T-helper 22 cell (primary cell): Measurements from ENCODE around the gene ZNF485.
"Not testable (repeated sequence)": the region's sequence is repeated elsewhere in the genome, so short reads cannot be mapped to it uniquely, and the experiment has no call there.

Source experiments
- DNase-seq: peaks from one replicate; pipeline ENCODE4 v3.0.0-alpha.2; 2020; ENCODE audit warnings: low read depth

The ZNF485 gene

DNA sequence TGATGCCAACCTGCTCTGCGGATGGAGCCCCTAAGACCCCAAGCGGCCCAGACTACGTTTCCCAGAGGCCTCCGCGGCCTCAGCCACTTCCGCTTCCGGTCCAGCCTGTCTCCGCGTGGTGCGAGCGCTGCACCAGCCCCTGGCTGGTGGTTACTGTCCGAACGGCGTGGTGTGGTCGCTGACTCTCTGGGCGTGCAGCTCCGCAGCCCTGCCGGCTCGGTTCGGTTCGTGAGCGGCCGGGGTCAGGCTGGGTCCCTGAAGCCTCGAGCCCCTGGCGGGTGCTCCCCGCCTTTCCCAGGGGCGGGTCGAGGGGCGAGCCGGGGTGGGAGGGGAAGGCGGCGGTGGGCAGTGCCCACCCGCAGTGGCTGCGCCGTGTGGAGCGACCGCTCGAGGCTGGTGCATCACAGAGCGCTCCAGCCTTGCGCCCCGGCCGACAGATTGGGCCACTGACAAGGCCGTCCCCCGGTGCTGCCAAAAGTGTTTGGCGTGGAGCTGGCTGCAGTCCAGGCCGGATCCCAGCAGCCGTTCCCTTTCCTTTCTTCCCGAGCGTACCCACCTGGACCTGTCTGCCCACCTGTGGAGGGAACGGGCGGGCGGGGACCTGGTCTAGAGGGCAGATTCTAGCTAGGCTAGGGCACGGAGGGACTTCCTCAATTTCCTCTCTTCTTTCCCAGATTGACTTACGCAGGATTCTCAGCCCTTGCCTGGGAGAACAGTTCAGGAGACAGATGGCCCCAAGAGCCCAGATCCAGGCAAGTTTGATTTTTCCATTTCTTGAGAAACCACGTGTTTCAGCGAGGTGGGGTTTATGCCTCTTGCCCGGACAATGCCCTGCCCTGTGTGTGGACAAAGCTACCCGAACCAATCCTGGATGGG lies at the start of gene ZNF485:
ZNF485 (plus strand) TSS at position 116 of the 876 bp plus-strand sequence; CDS start at position 729, 613 bp downstream.
- peak; percentile 29 for DNase-seq

DNA sequence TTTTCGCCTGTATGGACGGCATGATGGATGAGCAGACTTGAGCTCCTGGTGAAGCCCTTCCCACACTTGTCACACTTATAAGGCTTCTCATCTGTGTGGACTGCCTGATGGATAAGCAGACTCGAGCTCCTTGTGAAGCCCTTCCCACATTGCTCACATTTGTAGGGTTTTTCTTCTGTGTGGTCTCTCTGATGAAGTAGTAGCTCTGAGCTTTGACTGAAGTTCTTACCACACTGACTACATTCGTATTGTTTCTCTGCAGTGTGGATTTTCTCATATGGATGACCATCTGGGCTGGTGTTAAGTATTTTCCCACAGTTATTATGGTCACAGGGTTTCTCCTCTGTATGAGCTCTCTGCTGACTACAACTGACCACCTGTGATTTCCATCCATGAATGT lies 49.0 kb upstream of the ZNF485 start:
- DNase-seq = no peak

DNA sequence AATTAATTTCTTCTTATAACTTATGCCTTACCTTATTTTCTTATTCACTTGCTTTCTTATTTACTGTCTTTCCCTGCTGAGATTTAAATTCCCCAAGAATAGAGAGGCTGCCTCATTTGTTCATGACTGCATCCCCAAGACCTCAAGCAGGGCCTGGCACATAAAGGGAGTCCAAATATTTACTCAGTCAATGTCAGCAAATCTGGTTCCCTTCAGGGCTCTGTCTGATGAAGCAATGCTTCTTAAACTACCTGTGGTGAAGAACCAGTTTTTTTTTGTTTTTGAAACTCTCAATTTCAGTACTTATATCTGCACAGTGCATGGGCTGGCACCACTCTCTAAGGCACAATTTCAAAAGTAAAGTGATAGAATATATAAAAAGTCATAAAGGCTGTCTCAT lies 36.6 kb upstream of the ZNF485 start:
- no peak for DNase-seq

DNA sequence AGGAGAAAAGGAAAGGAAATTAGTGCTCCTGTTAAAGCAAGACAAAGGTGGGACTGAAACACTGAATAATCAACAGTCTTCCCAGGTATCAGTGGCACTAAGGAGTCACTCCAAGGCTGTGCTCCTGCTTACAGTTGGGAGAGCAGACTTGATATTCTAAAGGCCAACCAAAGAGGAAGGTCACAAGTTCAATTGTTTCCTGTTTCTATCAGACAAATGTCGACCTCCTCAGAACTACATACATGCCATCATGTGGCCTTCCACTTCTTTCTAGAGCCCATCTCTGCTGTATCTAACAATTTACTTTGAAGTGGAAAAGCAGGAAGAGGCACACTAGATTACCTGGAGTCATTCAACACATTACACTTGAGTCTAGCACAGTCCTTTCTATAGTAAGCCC lies 35.3 kb upstream of the ZNF485 start:
- no peak for DNase-seq

DNA sequence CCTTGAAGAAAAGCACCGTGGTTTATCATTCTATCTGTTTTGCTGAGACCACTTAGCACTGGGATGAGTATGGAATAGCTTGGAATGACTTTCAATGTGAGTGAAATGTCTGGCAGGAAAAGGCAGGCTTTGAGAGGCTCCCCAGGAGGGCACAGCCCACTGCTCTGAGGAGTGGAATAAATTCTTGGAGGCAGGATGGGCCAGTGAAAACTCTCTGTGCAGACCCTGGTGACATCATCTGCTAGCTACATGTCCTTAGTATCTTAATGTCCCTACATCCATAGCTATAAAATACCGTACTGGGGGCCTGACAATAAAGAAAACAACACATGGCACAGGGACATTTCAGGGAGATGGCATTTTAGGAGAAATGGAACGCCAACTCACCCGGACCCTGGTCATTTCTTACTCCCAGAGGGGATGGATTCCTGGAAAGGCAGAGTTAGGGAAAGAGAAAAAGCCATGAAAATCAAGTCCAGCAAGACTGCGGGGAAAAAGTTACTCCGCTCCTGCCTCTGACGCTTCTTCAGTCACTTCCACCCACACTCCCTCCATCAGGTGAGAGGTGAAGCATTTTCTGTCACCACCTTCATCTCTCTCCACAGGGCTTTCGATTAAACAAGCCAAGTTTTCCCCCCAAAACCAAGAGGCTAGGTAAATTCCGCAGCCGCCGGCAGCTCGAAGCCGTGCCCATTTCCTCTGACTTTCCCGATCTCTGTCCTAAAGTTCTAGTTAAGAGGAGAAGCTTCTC lies 32.8 kb upstream of the ZNF485 start:
- DNase-seq = no peak

DNA sequence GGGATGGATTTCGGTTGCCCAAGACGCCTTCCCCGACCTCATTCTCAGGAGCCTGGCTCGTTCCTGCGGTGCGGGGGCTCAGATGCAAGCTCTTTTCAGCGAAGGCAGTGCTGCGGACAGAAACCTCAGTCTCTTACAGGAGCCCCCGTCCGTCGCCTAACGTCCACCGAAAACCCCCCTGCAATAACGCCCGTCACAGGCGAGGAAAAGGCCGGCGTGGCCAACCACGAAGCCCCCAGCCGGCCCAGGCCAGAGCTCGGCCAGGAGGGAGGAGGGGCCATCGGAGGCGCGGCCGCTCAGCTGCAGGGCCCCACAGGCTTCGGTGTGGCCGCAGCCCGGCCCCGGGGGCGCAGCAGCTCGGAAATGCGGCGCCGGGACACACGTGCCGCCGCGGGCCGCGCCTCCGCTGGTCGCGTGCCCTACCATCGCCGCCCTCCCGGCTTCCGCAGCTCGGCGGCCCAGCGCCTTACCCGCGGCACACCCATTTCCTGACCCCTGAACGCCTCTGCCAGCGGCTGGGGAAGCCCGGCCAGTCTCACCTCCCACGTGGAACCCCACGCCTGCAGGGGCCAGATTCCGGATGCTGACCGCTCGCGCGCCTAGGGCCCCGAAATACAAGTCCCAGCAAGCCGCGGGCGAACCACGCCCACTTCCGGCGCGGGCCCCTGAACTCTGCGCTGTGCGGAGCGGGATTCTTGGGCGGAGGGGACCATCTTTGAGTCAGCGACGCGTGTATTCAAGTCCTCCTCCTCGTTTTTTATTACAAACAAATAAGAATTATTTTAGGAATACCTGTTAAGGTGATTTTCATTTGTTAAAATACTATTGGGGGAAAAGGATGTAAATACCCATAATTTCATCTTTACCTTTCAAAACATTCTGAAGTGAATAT lies 32.0 kb upstream of the ZNF485 start, which contains the start of gene ZNF239:
ZNF239 (minus strand) TSS at position 616 of the 892 bp plus-strand sequence. CDS start 16,537 bp downstream, outside the sequence.
- peak; percentile 66 for DNase-seq

DNA sequence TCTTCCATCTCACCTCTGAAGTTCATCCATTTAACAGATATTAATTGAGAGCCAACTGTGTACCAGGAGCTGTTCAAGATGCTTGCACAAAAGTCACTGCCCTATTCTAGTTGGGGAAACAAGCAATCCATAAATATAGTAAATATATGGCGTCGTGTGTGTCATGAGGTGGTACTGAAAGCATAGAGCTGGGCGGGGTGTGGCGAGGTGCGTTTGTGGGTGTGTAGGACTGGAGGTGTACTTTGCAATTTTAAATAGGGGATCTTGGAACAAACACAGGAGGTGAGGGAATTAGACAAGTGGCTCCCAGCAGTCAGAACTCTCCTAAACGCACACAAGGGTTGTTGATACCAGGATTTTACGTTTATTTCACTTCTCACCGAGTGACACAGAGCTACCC lies 31.3 kb upstream of the ZNF485 start:
- no peak for DNase-seq

DNA sequence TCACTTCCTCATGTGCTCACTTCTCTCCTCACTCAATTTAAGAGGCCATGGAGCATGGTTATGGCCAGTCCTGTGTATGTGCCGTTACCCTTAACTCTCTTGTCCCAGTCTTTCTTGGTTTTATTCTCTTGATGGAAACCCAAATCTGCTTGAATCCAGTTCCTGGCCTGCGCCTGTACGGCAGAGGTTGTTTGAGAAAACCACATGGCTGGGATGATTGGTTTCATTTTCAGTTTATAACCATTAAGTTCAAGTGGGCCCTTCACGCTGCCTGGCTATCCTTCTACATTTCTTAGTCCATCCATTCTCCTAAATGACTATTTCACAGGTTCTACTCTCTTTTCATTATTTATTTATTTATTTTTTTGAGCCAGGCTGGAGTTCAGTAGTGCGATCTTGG lies 30.2 kb upstream of the ZNF485 start:
- DNase-seq = no peak

DNA sequence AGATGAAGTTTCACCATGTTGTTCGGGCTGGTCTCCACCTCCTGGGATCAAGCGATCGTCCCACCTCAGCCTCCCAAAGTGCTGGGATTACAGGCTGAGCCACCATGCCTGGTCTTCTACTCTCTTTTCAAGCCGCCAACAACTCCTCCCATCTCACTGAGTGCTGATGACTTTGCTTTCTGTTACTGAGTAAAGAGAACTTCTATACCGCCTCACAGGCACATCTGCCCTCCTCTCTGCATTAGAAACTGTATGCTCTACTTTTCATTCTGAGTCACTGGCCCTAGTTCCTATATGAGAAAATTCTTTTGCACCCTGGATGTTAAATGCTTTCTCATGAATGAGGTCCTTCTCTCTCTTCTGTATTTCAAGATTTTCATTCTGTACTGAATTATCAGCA lies 29.7 kb upstream of the ZNF485 start:
- DNase-seq = no peak

DNA sequence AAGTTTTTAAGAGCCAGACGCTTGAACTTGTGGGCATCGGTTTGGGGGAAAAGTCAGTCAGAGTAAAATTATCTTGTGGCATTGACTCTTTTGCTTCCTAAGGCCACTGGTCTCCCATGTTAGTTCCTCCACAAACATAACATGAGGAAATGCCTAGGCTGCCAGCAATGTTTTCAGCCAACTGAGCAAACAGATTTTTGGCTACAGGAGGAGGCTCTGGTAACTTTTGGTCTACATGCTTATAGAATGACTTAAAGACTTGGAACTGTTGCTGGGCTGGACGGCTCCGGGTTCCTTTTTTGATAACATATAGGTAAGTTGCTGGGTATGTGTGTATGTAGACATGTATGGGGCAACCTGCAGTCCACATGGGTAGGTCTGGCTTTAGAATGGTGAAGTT lies 22.2 kb upstream of the ZNF485 start:
- DNase-seq = no peak

DNA sequence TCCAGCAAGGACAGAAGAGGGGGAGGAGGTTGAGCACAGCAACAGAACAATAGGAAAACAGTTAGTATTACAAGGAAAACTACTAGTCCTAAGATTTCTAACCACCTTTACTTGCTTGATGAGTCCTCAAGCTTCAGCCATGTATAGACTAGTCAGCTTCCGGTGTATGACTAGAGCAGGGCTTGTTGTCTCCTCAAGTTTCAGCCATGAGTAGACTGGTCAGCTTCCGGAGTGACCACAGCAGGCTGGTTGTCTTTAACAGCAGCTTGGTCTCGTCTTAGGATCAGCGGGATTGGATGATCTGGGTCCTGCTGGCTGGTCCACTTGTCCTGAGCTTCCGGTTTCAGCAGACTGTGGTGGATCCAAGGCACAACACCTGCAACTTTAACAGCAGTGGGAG lies 21.2 kb upstream of the ZNF485 start:
- no peak for DNase-seq

DNA sequence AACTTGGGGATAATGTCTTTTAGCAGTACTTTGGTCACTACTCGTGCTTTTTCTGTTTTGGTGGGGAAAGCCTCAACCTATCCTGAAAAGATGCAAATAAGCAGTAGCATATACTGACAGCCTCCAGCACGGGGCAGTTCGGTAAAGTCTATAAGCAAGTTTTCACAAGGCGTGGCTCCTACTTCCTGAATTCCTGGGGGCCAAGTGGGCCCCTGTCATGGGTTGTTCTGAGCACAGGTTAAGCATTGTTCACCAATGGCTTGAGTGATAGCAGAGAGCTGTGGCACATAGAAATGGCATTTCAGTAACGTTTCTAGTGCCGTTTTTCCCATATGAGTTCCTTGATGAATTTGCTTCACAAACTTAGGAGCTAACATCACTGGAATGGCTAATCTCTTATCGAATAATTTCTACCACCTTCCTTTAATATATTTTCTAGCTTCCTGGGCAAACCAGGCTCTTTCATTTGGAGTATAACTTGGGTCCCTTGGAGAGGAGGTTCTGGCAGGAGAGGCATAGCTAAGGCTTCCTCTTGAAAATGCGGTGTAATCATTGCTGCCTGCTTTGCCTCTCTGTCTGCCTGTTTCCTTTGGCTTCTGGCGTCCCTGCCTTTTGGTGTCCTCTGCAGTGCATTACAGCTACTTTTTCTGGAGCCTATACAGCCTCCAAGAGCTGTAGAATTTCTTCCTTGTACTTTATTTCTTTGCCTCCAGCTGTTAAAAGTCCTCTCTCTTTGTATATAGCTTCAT lies 20.1 kb upstream of the ZNF485 start:
- no peak for DNase-seq

DNA sequence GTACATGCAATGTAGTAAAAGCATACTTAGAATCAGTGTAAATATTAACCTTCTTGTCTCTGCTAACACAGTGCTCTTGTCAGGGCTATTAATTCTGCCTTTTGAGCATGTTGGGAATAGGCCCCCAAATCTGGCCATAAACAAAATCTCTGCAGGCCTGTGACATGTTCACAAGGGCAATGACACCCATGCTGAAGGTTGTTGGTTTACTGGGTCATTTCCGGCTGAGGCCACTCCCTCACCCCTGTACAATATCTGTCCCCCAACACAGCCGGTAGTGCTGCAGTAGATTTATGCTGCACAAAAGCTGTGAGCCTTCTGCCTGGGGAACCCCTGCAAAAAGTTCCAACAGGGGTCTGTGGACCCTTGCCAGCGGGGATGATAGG lies 19.5 kb upstream of the ZNF485 start:
- not testable (repeated sequence) for DNase-seq

DNA sequence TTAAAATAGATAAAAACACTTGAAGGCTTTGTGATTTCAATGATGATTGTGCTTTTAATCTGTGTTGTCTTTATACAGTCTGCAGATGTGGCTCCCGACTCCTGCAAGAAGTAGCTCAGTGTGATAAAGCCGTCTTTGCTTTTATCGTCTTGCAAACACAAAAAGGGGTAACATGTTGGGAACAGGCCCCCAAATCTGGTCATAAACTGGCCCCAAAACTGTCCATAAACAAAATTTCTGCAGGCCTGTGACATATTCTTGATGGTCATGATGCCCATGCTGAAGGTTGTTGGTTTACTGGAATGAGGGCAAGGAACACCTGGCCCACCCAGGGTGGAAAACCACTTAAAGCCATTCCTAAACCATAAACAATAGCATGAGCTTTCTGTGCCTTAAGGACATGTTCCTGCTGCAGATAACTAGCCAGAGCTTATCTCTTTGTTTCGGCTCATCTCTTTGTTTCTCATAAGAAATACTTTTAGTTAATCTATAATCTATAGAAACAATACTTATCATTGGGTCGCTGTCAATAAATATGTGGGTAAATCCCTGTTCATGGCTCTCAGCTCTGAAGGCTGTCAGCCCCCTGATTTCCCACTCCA lies 14.8 kb upstream of the ZNF485 start:
- no peak for DNase-seq

DNA sequence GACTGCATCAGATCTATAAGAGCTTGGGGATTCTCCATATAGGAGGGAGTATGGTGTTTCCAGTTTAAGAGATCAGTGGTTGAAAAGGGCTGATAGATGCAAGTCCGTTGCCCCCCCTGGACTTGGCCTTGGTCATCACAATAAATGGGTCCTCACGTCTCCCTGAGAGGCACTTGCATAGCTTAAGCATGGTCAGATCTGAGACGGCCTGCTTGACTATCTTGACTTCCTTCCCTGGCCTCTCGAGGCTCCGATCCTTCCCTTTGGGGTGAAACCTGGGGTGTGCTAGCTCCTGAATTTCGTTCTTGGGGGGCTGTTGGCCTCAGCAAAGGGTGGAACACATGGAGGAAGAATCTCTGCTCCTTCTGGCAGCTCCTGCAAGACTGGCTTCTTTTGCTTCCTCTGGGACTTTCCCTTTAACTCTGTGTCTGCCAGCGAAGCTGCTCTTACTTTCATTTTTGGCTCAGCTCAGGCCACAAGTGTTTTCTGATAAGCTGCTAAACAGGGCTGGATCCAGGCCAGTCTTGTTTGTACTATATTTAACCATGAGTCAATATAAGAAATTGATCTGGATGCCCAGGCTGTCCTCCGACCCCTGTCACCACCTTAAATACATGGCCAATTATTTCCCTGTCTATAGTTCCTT lies 11.2 kb upstream of the ZNF485 start:
- DNase-seq = no peak

DNA sequence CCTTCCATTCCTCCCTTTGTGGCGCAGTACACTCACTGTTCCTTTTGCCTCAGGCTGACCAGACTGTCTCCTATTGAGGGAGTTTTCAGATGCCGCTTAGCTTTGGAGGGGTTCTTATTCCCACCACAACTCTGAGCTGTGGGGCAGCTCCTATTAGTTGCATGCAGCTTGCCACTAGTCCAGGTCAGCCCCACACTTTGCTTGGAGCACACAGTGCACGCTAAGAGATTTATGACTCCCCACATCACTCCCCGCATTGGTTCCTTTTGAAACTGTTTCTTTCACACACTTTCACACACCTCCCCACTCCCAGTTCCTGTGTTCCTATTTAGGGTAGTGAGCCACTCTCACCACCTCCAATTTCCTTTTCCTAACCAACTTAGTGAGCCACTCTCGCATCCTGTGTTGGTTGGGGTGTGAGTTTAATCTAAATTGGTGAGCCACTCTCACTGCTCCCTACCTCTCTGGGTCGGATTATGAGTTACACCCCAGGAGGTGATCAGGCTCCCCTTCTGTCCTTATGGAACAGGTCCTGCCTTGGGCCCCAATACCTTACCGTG lies 10.4 kb upstream of the ZNF485 start:
- no peak for DNase-seq

DNA sequence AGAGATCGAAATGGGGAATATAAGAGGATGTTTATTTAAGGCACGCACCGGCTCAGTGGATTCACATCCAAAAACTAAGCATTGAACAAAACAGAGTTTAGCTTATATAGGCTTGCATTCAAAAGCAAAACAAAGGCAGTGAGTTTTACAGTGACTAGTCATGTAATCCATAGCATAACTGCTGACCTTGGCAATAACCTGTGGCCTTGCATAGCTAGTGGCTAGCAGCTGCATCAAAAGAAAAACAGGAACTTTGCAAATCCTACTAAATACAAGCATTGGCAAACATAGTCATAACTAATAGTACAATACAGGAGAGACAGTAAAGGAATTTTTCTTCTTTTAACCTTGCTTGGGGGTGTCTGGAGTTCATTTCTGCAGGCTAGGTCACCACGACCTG lies 9.7 kb upstream of the ZNF485 start:
- DNase-seq = no peak

DNA sequence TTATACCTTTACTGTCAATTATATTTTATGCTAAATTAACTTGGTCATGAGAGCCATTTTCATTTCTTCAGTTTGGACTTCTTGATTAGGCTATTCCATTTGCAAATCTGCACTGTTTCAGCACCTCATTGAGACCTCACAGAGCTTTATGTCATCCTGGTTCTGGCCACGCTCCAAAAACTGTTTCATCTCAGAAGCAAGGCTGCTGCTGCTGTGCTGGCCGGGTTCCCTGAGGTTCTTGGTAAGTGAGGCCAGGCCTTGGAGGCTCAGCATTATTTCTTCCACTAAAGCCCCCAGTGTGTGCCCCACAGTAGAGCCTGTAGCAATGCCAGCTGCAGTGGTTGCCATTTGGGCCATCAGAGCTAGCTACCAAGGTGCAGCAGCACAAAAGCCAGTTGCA lies 7.8 kb upstream of the ZNF485 start:
- no peak for DNase-seq

DNA sequence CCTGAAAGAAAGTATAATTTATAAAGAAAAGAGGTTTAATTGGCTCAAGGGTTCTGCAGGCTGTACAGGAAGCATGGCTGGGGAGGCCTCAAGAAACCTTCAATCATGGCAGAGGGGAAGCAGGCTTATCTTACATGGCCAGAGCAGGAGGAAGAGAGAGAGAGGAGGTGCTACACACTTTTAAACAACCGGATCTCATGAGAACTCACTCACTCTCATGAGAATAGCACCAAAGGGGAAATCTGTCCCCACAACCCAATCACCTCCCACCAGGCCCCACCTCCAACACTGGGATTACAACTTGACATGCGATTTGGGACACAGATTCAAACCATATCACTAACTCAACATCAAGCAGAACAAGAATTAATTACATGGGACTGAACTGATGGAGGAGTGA lies 6.9 kb upstream of the ZNF485 start:
- no peak for DNase-seq

DNA sequence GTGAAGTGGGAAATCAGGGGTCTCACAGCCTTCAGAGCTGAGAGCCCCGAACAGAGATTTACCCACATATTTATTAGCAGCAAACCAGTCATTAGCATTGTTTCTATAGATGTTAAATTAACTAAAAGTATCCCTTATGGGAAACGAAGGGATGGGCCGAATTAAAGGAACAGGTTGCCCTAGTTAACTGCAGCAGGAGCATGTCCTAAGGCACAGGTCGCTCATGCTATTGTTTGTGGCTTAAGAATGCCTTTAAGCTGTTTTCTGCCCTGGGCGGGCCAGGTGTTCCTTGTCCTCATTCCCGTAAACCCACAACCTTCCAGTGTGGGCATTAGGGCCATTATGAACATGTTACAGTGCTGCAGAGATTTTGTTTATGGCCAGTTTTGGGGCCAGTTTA lies 4.7 kb upstream of the ZNF485 start:
- DNase-seq = not testable (repeated sequence)
